IPS DF 4.7 (cell line): Measurements from ENCODE around the gene KBTBD7.

Experiments
- DNase-seq: peaks from one replicate; pipeline ENCODE4 v3.0.0-alpha.2; 2013; ENCODE audit warnings: low spot score; ENCODE audit errors: extremely low read depth

The KBTBD7 gene

GRCh38 chr13:41193919-41194824 lies at the start of gene KBTBD7:
TSS of gene KBTBD7 (minus strand) at chr13:41194569. CDS start at chr13:41194257, 312 bp downstream.
- peak; percentile 62 for DNase-seq

GRCh38 chr13:41241626-41242025 lies 47.3 kb upstream of the KBTBD7 start:
- DNase-seq, result no peak

DNA sequence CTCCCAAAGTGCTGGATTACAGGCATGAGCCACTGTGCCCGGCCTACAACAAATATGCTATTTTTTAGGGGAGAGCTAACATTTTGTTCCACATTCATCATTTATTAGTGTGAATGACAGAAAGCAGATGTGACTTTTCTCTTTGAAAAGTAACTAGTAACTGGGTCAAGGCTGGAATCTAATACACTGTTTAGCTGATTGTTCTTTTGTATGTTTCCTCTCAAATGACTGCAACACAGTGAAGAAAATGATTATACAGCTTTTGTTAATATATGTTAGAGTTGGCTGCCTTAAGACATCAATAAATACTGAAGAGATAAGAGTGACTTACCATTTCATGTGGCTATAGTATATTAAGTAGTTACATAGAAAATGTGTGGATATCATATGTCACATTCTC lies 42.0 kb upstream of the KBTBD7 start:
- no peak for DNase-seq

- no peak for DNase-seq
Observed at GRCh38 chr13:41232578-41233480, 38.5 kb upstream of the KBTBD7 start.

GRCh38 chr13:41231786-41232185 lies 37.4 kb upstream of the KBTBD7 start:
- no peak for DNase-seq

DNA sequence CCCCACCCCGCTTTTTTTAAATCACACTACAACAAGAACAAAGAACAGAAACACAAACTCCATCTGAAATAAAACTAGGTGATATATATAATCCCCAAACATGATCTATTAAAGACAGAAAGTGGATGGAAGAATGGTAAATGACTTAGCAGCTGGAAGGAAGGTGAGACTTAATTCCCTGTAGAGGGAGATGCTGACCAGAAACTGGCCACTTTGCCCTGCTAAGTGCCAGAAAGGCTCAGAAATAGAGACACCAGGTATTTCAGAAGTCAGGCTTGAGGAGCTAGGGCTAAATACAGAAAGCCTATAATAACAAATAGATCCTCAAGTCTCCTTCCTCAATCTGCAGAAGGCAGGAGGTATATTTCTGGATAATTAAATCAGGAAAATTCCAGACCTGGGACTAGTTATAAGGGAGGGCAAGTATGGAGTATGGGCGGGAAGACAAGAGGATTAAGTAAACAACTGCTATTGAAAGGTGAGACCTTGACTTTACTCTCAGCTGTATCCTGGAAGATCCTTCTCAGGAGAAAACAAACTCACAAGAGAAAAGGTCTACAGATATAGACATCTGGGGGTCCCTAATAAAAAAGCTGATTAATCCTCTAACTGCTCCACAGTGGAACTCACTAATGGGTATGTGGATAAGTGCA lies 36.8 kb upstream of the KBTBD7 start:
- DNase-seq, result no peak

DNA sequence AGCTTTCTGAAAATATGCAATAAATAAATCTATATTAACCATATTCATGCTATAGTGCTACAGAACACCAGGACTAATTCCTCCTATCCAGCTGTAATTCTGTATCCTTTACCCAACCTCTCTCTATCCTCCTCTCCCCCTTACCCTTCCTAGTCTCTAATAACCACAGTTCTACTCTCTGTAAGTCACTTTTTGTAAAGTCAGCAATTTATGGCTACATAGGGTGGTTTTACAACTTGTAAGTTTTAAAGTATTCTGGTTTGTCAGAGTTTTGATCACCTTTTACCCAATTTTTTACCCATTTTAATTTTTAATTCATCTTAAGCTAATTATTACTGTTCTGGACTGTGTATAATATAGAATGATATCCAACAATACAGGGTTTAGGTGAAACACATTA lies 35.0 kb upstream of the KBTBD7 start:
- no peak for DNase-seq

DNA sequence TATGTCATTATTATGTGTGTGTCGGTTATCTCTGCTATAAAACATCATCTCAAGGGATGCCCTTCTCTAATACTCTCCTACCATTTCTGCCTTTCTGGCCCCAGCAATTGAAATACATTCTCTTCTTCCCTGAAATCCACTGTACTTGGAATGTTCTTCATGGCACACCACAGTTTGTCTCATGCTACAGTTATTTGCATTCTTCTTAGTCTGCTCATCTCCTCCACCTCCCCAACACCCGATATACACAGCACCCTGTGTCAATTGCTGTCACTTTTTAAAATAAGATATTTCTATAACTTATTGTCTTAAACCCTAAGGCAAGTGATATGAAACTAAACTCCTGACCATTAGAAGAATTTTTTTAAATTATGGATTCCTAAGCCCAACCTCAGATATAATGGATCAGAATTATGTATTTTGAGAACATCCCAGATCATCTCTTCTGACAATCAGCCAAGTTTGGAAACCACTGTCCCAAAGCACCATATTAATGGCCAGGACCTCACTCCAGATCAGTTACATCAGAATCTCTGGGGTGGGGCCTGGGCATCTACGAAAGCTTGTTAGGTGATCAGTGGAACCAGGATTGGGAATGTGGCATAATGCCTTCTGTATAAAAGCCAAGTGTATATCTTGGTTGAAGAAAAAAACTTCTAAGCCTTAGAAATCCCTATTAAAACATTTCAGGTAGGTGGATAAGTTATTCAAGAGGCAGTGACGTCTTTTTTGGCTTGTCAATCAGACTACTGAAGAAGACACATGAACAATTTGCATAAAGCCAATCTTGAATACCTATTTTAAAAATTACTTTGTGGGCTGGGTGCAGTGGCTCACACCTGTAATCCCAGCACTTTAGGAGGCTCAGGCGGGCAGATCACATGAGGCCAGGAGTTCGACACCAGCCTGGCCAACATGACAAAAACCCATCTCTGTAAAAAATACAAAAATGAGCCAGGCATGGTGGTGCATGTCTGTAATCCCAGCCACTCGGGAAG lies 30.0 kb upstream of the KBTBD7 start:
- no peak for DNase-seq

DNA sequence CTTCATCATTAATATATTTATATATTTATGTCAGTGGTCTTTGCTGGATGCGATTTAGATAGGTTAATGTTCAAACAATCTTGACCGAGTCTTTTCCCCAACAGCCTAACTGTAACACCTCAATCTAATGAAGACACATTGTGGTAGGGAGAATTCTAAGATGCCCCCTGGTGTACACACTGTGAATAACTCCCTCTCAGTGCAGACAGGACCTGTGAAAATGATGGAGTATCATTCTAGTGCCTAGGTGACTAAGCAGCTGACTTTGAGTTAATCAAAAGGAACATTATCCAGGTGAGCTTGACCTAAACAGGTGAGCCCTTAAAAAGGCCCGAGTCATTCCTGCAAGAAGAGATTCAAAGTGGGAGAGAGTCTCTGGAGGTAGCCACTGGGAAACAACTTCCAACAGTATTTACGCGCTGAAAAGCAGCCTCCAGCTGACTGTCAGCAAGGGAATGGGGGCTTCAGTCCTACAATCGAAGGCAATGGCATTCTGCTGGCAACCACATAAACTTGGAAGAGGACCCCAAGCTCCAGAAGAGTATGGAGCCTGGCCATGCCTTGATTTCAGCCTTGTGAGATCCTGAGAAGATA lies 28.0 kb upstream of the KBTBD7 start:
- peak; percentile 38 for DNase-seq

DNA sequence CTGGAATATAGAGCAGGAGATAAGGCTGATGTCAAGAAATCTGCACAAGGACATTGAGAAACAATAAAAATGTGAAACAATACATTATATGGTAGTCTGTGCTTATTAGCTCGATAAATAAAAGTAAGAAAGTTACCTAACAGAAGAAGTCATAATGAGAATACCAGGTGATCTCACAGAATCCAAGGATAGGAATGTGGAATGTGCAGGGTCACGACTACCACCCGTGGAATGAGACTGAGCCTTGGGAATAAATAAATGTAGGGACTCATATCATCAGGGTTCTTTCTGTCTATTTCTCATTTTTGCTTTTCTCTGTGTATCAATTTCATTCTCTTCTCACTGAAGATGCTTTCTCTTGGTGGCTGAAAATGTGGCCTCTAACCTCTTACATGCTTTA lies 26.0 kb upstream of the KBTBD7 start:
- DNase-seq, result no peak

GRCh38 chr13:41216160-41216559 lies 21.8 kb upstream of the KBTBD7 start:
- DNase-seq, result no peak

- DNase-seq, result no peak
Observed at GRCh38 chr13:41213919-41214318, 19.6 kb upstream of the KBTBD7 start.

DNA sequence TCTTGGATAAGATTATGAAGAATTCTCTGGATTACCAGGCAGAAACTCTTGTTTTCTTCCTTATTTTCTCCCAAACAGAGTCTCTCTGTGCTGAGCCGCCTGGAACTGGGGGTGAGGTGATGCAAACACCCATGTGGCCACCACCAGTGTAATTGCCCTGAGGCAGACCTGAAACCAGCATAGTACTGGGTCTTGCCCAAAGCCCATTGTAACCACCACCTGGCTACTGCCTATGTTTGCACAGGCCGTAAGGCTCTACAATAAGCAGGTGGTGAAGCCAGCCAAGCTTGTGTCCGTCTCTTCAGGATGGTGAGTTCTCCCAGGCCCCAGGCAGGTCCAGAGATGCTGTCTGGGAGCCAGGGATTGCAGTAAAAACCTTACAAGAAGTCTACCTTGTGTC lies 18.9 kb upstream of the KBTBD7 start:
- no peak for DNase-seq

GRCh38 chr13:41212881-41213280 lies 18.5 kb upstream of the KBTBD7 start:
- DNase-seq, result no peak

DNA sequence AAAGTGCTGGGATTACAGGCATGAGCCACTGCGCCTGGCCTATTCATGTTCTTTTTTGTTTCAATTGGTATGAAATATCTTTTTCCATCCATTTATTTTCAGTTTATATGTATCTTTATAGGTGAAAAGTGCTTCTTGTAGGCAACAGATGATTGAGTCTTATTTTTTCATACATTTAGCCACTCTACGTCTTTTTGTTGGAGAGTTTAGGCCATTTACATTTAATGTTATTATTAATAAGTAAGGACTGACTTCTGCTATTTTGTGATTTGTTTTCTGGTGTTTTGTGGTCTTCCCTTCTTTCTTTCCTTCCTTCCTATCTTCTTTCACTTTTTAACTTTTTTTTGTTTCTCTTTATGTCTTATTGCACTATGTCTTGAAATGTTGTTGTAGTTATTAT lies 16.7 kb upstream of the KBTBD7 start:
- DNase-seq, result no peak

GRCh38 chr13:41206467-41206866 lies 12.1 kb upstream of the KBTBD7 start:
- DNase-seq, result no peak

DNA sequence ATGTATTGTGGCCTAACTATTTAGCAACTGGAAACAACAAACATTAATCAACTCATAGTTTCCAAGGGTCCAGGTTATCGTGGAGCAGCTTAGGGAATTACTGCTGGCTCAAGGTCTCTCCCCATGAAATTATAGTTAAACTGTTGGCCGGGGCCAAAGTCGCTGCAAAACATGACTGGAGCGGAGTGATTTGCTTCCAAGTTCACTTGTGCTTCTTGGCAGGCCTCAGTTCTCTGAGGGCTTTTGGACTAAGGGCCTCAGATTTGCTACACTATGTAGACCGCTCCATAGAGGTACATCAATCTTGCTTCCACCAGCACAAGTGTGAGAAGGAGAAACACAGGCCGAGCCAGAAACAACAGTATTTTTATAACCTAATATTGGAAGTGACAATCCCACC lies 9.4 kb upstream of the KBTBD7 start:
- DNase-seq, result no peak

GRCh38 chr13:41200126-41200525 lies 5.8 kb upstream of the KBTBD7 start:
- DNase-seq, result no peak

DNA sequence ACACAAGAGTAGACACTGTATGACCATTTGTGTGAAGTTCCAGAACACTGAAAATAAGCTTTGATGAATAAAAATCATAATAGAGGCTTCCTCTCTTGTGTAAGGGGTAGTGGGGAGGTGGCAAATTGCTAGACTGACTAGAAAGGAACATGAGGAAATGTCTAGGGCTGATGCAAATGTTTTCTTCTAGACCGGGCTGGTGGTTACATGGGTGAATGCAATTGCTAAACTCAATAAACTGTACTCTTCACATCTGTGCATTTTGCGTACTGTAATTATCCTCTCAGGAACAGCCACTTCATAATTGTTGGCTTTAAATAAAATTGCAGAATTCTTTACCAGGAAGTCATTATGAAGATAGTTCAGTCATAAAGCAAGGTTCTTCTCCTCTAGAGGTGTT lies 5.2 kb upstream of the KBTBD7 start:
- no peak for DNase-seq

DNA sequence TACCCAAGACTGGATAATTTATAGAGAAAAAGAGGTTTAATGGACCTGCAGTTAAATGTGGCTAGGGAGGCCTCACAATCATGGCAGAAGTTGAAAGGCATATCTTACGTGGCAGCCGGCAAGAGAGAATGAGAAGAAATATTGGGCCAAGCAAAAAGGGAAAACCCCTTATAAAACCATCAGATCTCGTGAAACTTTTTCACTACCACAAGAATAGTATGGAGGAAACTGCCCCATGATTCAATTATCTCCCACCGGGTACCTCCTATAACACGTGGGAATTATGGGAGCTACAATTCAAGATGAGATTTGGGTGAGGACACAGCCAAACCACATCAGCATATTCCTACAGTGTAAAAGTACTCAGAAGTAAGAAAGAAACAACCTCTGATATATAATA lies 4.7 kb upstream of the KBTBD7 start:
- DNase-seq, result no peak
